CD14-positive monocyte (primary cell): Measurements from ENCODE around the gene SSBP3. TPM values are rescaled to one million over a fixed set of nuclear protein-coding genes. Genes with fewer than 3 reads are reported as not detected.

Experiments used
- DNase-seq, 3 donors: peaks; one replicate each; pipeline ENCODE4 v3.0.0-alpha.2; 2011 to 2022
- H2AFZ ChIP-seq: 2 replicates; pipeline ENCODE4 v1.6.0; 2012; ENCODE audit warnings: mild to moderate bottlenecking, low read depth, low read length, inconsistent platforms; ENCODE audit not compliant: insufficient read depth, poor library complexity, severe bottlenecking
- H3K27ac ChIP-seq, 2 donors: 1 replicate in 1 of 2; 2 replicates in 1 of 2; pipeline ENCODE4 v1.5.1; 2012 to 2013; ENCODE audit warnings: low read length in 2 of 2, control low read depth in 1 of 2, inconsistent platforms in 1 of 2, low read depth in 1 of 2, mild to moderate bottlenecking in 1 of 2
- H3K27me3 ChIP-seq, 2 donors: one replicate each; pipeline versions ENCODE4 v1.6.0 to v1.6.1; 2011 to 2013; ENCODE audit warnings: low read length in 2 of 2; ENCODE audit not compliant: control insufficient read depth in 2 of 2, insufficient read depth in 2 of 2
- H3K36me3 ChIP-seq, 2 donors: replicated peaks in 1 of 2; 1 replicate in 1 of 2; 2 replicates in 1 of 2; pipeline versions ENCODE4 v1.5.1 to v1.6.1; 2012 to 2013; ENCODE audit warnings: low read length in 2 of 2, control low read depth in 1 of 2, inconsistent platforms in 1 of 2, mild to moderate bottlenecking in 1 of 2; ENCODE audit not compliant: insufficient read depth in 2 of 2, control insufficient read depth in 1 of 2
- H3K4me1 ChIP-seq, 2 donors: 1 replicate in 1 of 2; 2 replicates in 1 of 2; pipeline versions ENCODE4 v1.5.1 to v1.6.1; 2012 to 2013; ENCODE audit warnings: low read length in 2 of 2, control low read depth in 1 of 2, inconsistent platforms in 1 of 2, mild to moderate bottlenecking in 1 of 2, moderate library complexity in 1 of 2; ENCODE audit not compliant: insufficient read depth in 2 of 2, control insufficient read depth in 1 of 2
- H3K4me2 ChIP-seq: replicated peaks from 2 replicates; pipeline ENCODE3; 2012; ENCODE audit warnings: low read length, moderate library complexity, mild to moderate bottlenecking; ENCODE audit not compliant: poor library complexity, severe bottlenecking; ENCODE audit errors: extremely low read depth
- H3K4me3 ChIP-seq, 3 experiments: fragments of 200-600 bp in 1 of 3; sonication (generic) in 1 of 3; replicated peaks in 1 of 3; 1 replicate in 2 of 3; 2 replicates in 1 of 3; pipeline ENCODE4 v1.5.1; 2011 to 2013; ENCODE audit warnings: low read length in 3 of 3, mild to moderate bottlenecking in 3 of 3, control low read depth in 2 of 3, low read depth in 2 of 3, inconsistent platforms in 1 of 3, moderate library complexity in 1 of 3
- H3K79me2 ChIP-seq: 2 replicates; pipeline ENCODE4 v1.6.0; 2012; ENCODE audit warnings: mild to moderate bottlenecking, control low read depth, inconsistent platforms, low read length, moderate library complexity; ENCODE audit not compliant: insufficient read depth
- H3K9ac ChIP-seq: 2 replicates; pipeline ENCODE4 v1.6.0; 2017; ENCODE audit warnings: low read length, mild to moderate bottlenecking; ENCODE audit not compliant: insufficient read depth, poor library complexity, severe bottlenecking
- H3K9me3 ChIP-seq, 2 donors: replicated peaks in 1 of 2; 1 replicate in 1 of 2; 2 replicates in 1 of 2; pipeline versions ENCODE4 v1.5.1 to v1.6.1; 2012 to 2013; ENCODE audit warnings: low read length in 2 of 2, control low read depth in 1 of 2; ENCODE audit not compliant: control insufficient read depth in 1 of 2, insufficient read depth in 1 of 2
- H4K20me1 ChIP-seq: 2 replicates; pipeline ENCODE4 v1.6.0; 2012; ENCODE audit warnings: mild to moderate bottlenecking, low read length, control low read depth, moderate library complexity; ENCODE audit not compliant: insufficient read depth
- H3K27ac Mint-ChIP-seq, 7 donors: one replicate each; pipeline ENCODE4 v1.8.0; 2020; ENCODE audit warnings: mild to moderate bottlenecking in 7 of 7, mixed read lengths in 7 of 7, moderate library complexity in 6 of 7, inconsistent platforms in 2 of 7
- H3K27me3 Mint-ChIP-seq, 3 donors: one replicate each; pipeline ENCODE4 v1.8.0; 2021 to 2022; ENCODE audit warnings: low read depth in 3 of 3, mild to moderate bottlenecking in 3 of 3, mixed read lengths in 3 of 3, moderate library complexity in 3 of 3, inconsistent platforms in 1 of 3
- H3K36me3 Mint-ChIP-seq, 2 donors: one replicate each; pipeline ENCODE4 v1.8.0; 2020; ENCODE audit warnings: mixed read lengths in 2 of 2, inconsistent platforms in 1 of 2, mild to moderate bottlenecking in 1 of 2
- H3K4me1 Mint-ChIP-seq: one replicate; pipeline ENCODE4 v1.8.0; 2020; ENCODE audit warnings: mild to moderate bottlenecking, mixed read lengths
- H3K4me3 Mint-ChIP-seq, 2 donors: one replicate each; pipeline ENCODE4 v1.8.0; 2020; ENCODE audit warnings: mild to moderate bottlenecking in 2 of 2, mixed read lengths in 2 of 2, moderate library complexity in 1 of 2
- H3K9me3 Mint-ChIP-seq, 7 donors: one replicate each; pipeline ENCODE4 v1.8.0; 2020 to 2022; ENCODE audit warnings: mixed read lengths in 7 of 7, mild to moderate bottlenecking in 6 of 7, moderate library complexity in 6 of 7, inconsistent platforms in 2 of 7
- CTCF ChIP-seq: fragments of 200-600 bp; IDR thresholded peaks from one replicate; pipeline ENCODE4 v1.8.0; 2022; ENCODE audit warnings: antibody characterized with exemption, mild to moderate bottlenecking
- WGBS: methylation state at CpG from one replicate; pipeline ENCODE4 v1.1.5; 2013; ENCODE audit warnings: missing lambda C conversion rate; ENCODE audit not compliant: insufficient coverage; 5-methylcytosine and 5-hydroxymethylcytosine counted together
- intact Hi-C, 2 donors: fragments of 100-400 bp; cut with micrococcal nuclease; formaldehyde crosslinking; loops; one replicate each; pipeline versions ENCODE4 v1.15.0 to v1.15.1; 2023
- polyA plus RNA-seq, 3 donors: library from polyadenylated mRNA; depleted of rRNA in 1 of 3; unstranded in 2 of 3; stranded (reverse) in 1 of 3; fragments of 300-500 nt in 2 of 3; fragments of >200 nt in 1 of 3; fragmentation: Illumina TruSeq in 2 of 3; gene quantifications; 1 replicate in 2 of 3; 2 replicates in 1 of 3; pipeline ENCODE4 v1.2.3, GENCODE V29; 2012 to 2021

SSBP3 gene
- polyA plus RNA-seq, 3 donors = 4.1 to 30.7 (median 4.3) TPM

- Histone ChIP-seq H3K4me2 (no peak overlapping the region), H3K36me3 (peaks cover 0 to 7% of the 10 kb centered on the region in 2 donors), H3K9me3 (no peaks in the 10 kb centered on the region), H3K27ac (no peak overlapping the region), H3K79me2 (no peaks in the 10 kb centered on the region), H4K20me1 (no peaks in the 10 kb centered on the region), H3K4me1 (no peaks in the 10 kb centered on the region), H3K27me3 (no peaks in the 10 kb centered on the region), H2AFZ (no peak overlapping the region), H3K9ac (no peak overlapping the region), H3K4me3 (no peak overlapping the region)
- peak in 1 of 3 donors; percentile 14 for DNase-seq
- peaks cover 0 to 6% (median 4%) of the 10 kb centered on the region in 3 donors for H3K27me3 Mint-ChIP-seq
- WGBS = 54% methylated on average over 4 of the region's 5 CpGs
- H3K4me3 Mint-ChIP-seq = no peak overlapping the region
- H3K9me3 Mint-ChIP-seq = peaks cover 0 to 2% (median 0%) of the 10 kb centered on the region in 7 donors
- H3K27ac Mint-ChIP-seq = no peak overlapping the region
- H3K36me3 Mint-ChIP-seq = peaks cover 16 to 27% of the 10 kb centered on the region in 2 donors
- TF ChIP-seq CTCF = no peak
- peaks cover 15% of the 10 kb centered on the region for H3K4me1 Mint-ChIP-seq
- intact Hi-C loops = no loop called here
Measured at GRCh38 chr1:54253480-54253879, 152.7 kb downstream of the SSBP3 start.

- Histone ChIP-seq H3K27me3 (no peaks in the 10 kb centered on the region), H4K20me1 (no peaks in the 10 kb centered on the region), H3K4me1 (no peaks in the 10 kb centered on the region), H3K4me3 (no peak overlapping the region), H2AFZ (no peak overlapping the region), H3K79me2 (no peaks in the 10 kb centered on the region), H3K36me3 (peaks cover 0 to 7% of the 10 kb centered on the region in 2 donors), H3K4me2 (no peak overlapping the region), H3K9ac (no peak overlapping the region), H3K9me3 (no peaks in the 10 kb centered on the region), H3K27ac (no peak overlapping the region)
- intact Hi-C loops = no loop called here
- H3K27ac Mint-ChIP-seq = no peak overlapping the region
- H3K4me3 Mint-ChIP-seq = no peak overlapping the region
- no peak for TF ChIP-seq CTCF
- whole genome bisulfite sequencing = 97% methylated on average over 5 of the region's 11 CpGs
- H3K4me1 Mint-ChIP-seq = peaks cover 16% of the 10 kb centered on the region
- H3K9me3 Mint-ChIP-seq = peaks cover 0 to 2% (median 0%) of the 10 kb centered on the region in 7 donors
- peaks cover 16 to 27% of the 10 kb centered on the region in 2 donors for H3K36me3 Mint-ChIP-seq
- DNase-seq = no peak
- peaks cover 0 to 6% (median 4%) of the 10 kb centered on the region in 3 donors for H3K27me3 Mint-ChIP-seq
Measured at GRCh38 chr1:54252371-54252936, 153.7 kb downstream of the SSBP3 start.
